HT1080 (cell line): Measurements from ENCODE around the gene KIFAP3. TPM values are rescaled to one million over a fixed set of nuclear protein-coding genes. Genes with fewer than 3 reads are reported as not detected.
"Not testable (repeated sequence)": the region's sequence is repeated elsewhere in the genome, so short reads cannot be mapped to it uniquely, and the experiment has no call there.

Experiments used
- DNase-seq: peaks from one replicate; pipeline ENCODE4 v3.0.0-alpha.2; 2015; ENCODE audit warnings: low read depth
- total RNA-seq: library from RNA; depleted of rRNA; stranded (reverse); fragments of >200 nt; shearing (Covaris generic); gene quantifications from 2 replicates; pipeline ENCODE4 v1.2.3, GENCODE V29; 2014

KIFAP3 gene
- total RNA-seq, 1 experiment from 2014 or later: 8.9 TPM

DNA sequence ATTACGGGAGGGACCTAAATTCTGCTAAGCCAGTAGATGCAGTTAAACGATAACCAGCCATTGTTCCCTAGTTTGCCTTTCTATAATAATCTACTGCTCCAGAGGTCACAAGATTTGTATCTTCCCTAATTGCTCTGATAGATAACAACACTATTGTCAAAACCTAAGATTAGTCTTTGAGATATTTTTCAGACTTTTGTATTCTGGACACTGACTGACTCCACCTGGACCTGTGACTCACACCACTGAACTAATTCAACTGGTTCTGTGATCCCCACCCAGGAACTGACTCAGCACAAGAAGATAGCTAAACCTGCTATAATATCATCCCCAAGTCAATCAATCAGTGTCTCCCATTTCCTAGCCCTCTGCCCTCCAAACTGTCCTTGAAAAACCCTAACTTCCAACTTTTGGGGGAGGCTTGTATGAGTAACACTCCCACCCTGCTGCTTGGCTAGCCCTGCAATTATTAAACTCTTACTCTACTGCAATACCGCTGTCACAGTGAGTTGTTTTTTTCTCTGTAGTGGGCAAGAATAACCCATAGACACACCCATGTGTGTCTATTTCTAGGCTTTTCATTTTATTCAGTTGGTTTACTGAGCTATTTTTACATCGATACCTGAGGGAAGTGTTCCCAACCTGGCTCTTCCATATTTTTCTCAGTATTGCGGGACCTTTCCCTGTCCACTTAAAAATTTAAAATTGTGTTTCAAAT, 11.2 kb downstream of the KIFAP3 start:
- DNase-seq: peak; percentile 60

DNA sequence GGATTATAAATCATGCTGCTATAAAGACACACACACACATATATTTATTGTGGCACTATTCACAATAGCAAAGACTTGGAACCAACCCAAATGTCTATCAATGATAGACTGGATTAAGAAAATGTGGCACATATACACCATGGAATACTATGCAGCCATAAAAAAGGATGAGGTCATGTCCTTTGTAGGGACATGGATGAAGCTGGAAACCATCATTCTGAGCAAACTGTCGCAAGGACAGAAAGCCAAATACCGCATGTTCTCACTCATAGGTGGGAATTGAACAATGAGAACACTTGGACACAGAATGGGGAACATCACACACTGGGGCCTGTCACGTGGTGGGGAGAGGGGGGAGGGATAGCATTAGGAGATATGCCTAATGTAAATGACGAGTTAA, 12.8 kb downstream of the KIFAP3 start:
- not testable (repeated sequence) for DNase-seq

DNA sequence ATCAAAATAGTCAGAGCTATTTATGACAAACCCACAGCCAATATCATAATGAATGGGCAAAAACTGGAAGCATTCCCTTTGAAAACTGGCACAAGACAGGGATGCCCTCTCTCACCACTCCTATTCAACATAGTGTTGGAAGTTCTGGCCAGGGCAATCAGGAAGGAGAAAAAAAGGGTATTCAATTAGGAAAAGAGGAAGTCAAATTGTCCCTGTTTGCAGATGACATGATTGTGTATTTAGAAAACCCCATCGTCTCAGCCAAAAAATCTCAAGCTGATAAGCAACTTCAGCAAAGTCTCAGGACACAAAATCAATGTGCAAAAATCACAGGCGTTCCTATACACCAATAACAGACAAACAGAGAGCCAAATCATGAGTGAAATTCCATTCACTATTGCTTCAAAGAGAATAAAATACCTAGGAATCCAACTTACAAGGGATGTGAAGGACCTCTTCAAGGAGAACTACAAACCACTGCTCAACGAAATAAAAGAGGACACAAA, 14.4 kb downstream of the KIFAP3 start:
- not testable (repeated sequence) for DNase-seq

DNA sequence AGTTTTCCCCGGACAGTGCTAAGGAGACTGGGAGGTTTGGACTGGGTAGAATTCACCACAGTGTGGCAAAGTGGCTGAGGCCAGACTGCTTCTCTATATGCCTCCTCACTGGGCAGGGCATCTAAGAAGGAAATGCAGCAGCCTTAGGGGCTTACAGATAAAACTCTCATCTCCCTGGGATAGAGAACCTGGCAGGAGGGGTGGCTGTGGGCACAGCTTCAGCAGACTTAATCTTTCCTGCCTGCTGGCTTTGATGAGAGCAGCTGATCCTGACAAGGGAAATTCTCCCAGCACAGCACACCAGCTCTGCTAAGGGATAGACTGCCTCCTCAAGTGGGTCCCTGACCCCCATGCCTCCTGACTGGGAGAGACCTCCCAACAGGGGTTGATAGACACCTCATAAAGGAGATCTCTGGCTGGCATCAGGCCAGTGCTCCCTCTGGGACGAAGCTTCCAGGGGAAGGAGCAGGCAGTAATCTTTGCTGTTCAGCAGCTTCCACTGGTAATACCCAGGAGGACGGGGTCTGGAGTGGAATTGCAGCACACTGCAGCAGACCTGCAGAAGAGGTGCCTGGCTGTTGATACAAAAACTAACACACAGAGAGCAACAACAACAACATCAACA, 25.2 kb downstream of the KIFAP3 start:
- DNase-seq: no peak

DNA sequence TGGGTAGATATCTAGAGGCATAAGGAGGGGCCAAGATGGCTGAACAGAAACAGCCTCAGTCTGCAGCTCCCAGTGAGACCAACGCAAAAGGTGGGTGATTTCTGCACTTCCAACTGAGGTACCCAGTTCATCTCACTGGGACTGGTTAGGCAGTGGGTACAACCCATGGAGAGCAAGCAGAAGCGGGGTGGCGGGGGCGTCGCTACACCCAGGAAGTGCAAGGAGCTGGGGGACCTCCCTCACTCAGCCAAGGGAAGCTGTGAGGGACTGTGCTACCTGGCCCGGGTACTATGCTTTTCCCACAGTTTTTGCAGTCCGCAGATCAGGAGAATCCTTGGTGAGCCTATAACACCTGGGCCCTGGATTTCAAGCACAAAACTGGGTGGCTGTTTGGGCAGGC, 26.0 kb downstream of the KIFAP3 start:
- no peak for DNase-seq

DNA sequence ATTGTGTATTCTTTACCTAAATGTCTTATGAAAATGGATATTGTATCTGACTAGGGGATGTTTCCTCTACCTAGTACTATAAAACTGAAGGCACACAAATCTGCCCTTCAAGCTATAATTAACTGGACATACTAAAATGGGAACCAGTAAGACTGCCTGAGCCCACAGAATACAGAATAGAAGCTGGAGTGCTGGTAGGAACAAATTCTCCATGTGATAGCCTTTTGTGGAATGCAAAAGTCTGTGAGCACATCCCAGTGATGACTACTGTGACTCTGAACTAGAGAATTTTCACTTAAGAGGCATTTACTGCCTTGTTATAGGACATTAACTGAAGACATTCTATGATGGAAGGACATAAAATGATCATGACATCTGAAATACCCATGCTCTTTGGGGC, 30.3 kb downstream of the KIFAP3 start:
- no peak for DNase-seq

DNA sequence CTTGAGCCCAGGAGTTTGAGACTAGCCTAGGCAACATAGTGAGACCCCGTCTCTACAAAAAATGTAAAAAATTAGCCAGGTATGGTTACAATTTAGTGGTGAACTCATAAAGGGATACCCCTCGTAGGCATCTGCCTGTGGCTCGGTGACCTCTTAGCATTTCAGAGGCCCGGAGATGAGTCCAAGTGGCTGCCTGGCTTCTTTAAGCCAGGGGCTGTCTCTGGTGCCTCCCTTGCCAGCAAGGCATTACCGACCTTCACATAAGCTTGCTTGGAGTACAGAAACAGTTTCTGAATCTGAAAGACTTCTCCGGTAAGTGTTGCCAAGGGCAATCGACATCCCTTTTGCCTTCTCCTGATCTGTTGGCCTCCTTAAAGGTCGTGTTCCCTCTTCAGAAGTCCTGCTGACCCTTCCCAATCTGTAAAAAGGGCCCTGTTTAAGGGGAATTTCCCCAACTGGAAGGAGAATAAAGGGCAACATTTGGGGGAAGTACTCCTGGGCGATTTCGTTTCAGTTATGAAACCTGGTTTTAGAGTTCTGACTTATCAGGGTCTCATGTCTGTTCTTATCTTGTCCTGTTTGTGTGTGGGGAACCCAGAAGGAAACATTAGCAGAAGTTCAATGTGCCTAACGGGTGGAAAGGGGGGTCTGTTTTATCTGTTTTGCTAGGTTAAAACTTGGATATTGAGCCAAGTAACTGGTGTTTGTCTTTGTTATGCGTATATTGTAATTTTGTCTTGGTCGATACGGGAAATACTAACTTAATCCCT, 32.9 kb downstream of the KIFAP3 start:
- DNase-seq: no peak

DNA sequence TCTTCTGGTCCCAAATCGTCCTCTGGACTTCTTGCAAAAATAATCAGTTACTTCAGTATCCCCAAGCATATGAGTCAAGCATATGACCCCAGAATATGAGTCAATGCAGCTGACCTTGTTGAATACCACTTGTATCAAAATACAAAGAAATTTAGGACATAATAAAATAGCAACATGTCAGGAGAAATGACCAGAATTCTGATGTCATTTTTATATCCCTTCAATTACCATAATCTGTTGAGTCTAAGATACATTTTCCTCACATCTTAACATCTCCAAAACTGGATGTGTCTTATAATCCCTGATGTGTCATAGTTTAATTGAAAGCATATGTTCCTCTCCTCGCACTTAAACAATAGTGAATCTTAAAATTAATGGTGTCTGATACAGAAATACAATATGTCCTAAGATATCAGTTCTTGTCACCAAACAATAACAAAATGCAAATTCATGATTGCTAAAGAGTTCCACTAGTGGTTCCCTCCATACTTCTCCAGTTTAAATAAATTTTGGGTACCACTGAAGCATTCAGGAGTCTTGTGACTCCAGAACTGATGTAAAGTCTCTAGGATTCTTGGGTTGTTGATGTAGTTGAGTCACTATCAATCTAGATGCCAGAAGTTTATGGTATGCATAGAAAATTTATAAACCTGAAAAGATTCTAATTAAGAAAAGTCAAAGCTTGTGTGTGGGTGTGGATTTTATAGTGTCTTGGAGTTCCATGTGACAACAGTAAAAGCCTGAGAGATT, 41.8 kb downstream of the KIFAP3 start:
- no peak for DNase-seq

DNA sequence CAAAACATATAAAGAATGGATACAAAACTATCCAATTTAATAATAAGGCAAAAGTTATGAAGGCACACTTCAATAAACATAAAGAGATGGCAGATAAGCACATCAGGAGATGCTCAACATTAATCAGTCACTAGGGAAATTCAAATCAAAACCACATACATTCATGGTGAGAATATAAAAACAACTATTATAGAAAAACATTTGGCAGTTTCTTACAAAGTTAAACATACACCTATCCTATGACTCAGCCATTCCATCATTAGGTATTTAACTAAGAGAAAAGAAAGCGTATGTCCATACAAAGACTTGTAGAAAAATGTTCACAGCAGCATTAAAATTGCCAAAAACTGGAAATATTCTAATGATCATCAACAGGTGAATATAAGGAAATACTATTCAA, 44.3 kb downstream of the KIFAP3 start:
- DNase-seq: no peak

DNA sequence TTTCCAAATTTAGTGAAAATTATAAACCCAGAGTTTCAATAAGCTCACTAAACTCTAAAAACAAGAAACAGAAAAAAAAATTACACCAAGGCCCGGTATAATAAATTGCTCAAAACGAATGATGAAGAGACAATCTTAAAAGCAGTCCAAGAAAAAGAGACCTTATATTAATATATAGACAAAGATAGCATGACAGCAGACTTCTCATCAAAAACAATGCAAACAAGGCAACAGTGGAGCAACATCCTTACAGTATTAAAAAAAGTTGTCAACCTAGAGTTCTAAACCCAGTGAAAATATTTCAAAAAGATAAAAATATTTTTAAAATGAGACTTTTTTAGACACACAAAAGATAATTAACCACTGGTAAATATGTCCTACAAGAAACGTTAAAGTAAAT, 46.7 kb downstream of the KIFAP3 start:
- DNase-seq: no peak

DNA sequence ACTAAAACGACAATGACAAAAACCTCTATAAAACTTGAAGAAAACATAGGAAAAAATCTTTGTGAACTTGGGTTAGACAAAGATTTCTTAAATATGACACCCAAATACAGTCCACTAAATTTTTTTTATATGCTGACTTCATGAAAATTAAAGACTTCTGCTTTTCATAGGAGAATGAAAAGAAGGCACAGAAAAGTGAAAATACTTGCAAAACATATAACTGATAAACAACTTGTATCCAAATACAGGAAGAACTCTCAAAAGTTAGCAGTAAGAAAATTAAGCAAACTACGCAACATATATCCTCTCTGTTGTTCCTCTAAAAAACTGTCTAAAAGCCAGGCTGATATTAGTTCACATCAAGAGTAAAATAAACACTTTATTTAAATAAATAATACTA, 53.6 kb downstream of the KIFAP3 start:
- DNase-seq: no peak

DNA sequence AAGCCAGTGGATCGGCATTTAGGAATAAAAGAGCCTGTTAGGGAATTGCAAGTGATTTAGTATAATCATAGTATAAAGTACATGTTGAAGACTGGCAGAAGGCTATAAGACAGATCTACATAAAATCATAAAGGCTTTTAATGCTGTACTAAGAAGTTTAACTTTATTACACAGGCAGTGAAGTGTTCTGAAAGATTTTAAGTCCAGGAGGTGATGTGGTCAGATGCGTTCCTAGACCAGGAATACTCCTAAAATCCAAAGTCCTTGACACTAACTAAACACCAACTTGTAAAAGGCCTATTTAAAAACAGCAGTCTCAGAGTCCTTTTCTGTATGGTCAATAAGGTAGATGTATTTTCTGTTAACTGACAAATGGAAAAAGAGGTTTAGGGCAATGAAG, 57.0 kb downstream of the KIFAP3 start:
- DNase-seq: no peak

DNA sequence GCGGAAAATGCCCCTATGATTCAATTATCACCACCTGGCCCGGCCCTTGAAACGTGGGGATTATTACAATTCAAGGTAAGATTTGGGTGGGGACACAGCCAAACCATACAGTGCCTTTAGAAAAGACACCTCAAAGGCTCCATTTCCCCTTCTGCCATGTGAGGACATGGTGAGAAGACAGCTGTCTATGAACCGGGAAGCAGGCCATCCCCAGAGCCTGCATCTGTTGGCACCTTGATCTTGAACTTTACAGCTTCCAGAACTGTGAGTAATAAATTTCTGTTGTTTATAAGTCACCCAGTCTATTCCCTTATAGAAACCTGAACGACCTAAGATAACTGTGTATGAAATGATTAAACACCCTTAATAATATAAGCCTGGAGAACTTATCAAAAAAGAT, 61.6 kb downstream of the KIFAP3 start:
- DNase-seq: no peak

DNA sequence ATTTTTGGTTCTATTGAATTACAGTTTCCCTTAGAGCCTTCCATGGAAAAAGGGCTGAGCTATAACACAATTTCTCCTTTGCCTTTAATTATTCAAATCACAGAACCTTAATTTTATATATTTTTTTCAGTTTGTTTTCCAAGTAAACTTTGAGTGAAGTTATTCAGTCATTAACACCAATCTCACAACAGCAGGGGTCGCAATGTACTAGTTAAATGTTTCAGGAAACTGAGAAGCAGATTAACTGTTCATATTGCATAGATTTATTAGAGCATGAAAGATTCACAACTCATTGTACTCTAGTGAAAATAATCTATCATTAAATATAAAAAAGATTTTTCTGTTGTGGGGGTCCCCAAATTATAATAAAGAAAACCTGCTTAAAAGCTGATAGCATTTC, 64.1 kb downstream of the KIFAP3 start:
- peak; percentile 6 for DNase-seq

DNA sequence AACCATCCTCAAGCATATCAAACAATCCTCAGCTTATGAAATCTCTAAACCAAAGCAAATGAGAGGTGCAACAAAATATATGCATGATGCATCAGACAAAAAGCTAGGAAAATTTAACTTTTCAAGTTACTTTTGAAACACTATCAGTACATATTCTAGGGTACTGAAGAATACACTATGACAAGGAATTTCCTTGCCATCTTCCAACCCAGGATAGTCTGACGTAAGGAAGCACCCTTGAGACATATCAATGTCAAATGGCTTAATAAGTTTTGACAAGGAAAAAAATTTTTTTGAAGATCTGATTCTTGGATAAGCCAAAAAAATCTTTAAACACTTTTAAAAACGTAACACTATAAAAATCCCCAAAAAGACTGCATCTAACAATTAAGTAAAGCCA, 64.9 kb downstream of the KIFAP3 start:
- no peak for DNase-seq

DNA sequence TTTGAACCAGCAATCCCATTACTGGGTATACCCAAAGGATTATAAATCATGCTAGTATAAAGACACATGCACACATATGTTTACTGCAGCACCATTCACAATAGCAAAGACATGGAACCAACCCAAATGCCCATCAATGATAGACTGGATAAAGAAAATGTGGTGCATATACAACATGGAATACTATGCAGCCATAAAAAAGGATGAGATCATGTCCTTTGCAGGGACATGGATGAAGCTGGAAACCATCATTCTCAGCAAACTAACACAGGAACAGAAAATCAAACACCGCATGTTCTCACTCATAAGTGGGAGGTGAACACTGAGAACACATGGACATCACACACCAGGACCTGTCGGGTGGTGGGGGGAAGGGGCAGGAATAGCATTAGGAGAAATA, 65.8 kb downstream of the KIFAP3 start:
- DNase-seq: not testable (repeated sequence)

DNA sequence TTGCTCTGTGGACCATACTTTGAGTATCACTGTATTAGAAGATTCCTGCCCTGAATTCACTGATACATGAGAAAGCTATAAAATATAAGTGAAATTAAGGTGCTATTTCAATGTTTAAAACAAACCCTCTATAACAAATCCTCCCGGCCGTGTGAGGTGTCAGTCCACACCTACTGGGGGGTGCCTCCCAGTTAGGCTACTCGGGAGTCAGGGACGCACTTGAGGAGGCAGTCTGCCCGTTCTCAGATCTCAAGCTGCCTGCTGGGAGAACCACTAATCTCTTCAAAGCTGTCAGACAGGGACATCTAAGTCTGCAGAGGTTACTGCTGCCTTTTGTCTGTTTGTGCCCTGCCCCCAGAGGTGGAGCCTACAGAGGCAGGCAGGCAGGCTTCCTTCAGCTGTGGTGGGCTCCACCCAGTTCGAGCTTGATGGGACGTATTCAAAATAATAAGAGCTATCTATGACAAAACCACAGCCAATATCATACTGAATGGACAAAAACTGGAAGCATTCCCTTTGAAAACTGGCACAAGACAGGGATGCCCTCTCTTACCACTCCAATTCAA, 71.1 kb downstream of the KIFAP3 start:
- DNase-seq: not testable (repeated sequence)

DNA sequence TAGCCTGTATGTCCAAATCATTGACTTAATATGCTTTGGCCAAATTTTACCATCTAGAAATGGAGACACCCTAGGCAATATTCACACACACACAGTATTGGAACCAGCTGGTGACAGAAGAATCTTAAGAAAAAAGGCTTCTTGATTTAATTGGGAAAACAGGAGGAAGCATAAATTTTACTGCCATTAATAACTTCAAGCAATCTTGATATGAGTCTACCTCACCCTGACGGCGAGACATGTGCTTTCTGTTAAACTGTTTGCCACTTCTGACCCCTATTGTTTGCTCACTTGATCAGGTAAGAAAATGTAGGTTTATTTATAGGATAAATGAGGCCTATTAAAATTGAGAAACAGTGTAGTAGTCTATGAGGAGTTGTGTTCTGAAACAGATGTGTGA, 73.2 kb downstream of the KIFAP3 start:
- no peak for DNase-seq

DNA sequence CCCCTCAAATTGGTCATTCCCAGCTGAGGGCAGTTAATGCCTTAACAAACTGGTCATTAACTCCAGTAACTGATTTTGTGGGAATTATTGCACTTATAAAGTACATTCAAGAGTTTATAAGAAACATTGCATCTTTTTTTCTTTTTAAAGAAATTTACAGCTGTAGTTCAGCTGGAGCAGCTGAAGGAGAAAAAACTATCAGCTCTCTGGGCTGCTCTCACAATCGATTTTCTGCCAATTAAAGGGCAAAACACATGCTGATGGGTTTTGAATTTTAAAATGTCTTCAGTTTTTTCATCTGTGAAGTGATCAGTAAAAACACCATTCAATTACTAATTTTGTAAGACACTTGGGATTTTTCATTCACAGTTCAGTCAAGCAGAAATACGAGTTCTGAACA, 74.7 kb downstream of the KIFAP3 start:
- DNase-seq: no peak

DNA sequence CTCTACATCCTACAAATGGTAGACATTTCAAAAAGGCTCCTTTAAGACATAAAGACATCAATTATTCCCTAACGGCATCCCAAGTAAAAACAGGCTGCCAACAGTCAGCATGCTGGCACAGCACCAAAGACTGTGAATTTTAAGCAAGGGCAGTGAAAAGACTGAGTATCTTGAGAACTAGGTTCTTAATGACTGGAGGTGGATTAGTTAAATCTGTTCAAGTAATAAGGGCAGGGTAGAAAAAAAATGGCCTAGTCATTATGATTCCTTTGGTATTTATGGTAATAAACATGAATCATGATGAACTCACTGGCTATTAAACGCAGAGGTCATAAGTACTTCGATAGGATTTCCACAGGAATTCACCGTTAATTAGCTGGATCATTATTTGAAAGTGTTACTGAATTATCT, 75.2 kb downstream of the KIFAP3 start:
- peak; percentile 66 for DNase-seq

DNA sequence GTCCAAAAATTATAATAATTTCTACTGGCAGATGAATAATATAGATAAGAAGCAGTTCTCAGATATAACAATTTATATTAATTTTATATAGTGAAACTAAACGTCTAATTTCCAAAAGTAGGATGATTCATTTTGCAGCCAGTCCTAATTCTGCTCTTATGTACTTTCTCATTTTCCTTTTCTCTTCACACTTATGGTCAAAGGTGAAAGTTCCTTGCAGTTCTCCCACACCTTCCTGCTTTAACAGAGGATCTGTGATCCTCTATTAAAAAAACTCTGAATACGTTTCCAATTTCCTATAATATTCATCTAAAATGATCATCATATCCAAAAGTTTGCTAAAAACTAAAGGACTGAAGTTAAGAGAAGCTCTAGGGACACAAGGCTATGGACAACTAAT, 78.5 kb downstream of the KIFAP3 start:
- no peak for DNase-seq
